Activated CD4-positive, CD25-positive, alpha-beta regulatory T cell (primary cell): ENCODE data around the gene SLC39A5.
"Not testable (repeated sequence)": the region's sequence is repeated elsewhere in the genome, so short reads cannot be mapped to it uniquely, and the experiment has no call there.

ENCODE experiments used
- DNase-seq, 4 experiments: peaks; one replicate each; lab custom pipeline; 2025; lab: John Stamatoyannopoulos, UW

SLC39A5 gene

DNA sequence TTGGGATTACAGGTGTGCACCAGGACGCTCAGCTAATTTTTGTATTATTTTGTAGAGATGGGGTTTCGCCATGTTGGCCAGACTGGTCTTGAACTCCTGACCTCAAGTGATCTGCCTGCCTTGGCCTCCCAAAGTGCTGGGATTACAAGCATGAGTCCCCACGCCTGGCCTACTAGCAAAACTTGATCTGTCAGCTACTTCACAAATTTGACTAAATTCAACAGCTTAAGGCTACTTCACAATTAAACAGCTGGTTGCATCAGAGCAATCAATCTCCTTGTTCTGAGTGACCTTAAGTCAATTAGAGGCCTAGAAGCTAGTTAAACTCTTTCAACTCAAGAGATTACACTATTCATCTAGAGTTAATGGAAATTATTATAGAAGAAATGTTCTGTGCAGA lies 49.1 kb downstream of the SLC39A5 start:
- no peak for DNase-seq

DNA sequence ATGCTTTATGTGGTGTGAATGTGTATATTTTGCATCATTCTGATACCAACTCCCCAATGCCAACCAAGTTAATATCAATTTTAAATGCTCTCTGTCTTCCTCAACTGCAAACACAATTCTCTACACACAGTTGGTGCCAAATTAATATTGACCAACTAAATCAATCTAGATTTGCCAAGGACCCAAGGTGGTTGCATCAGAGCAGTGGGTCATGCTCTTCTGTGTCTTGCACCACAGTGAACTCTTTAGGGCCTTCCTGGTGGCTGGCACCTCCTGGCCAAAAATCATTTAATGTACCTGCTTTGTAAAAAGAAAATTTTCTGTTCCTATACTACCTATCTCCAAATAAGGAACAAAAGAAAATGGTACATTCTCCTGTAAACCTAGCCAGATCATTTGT lies 51.0 kb downstream of the SLC39A5 start:
- DNase-seq = no peak

DNA sequence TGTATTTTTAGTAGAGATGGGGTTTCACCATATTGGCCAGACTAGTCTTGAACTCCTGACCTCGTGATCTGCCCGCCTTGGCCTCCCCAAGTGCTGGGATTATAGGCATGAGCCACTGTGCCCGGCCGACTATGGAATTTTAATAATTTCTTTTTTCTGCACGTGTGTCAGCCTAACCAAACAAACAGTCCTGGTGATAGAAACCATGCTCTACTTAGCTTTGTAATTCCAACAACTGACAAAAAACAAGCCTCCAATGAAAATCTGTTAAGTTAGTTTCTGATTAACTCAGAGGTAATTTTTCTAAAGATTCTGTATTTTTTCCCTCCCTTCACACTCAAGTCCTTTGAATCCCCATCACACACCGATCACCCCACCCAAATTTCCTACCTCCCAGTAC lies 52.2 kb downstream of the SLC39A5 start:
- DNase-seq = no peak

DNA sequence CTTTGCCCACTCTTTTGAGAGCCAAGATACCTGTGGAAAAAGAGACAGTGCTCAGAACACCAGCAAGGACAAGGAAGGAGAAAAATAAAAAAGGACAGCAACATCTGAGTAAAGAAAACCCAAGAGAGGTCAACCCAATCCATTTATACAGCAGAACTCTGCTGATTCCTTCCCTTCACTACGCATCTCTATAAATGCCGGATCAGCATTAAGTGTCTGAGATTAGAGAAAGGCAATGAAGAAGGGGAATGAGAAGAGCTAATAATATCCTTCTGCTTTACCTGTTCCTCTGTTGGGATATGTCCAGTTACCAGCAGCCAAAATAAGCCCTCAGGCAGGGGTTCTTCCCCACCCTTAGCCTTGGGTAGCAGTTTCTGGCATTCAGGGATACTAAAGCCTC lies 52.7 kb downstream of the SLC39A5 start:
- no peak for DNase-seq

DNA sequence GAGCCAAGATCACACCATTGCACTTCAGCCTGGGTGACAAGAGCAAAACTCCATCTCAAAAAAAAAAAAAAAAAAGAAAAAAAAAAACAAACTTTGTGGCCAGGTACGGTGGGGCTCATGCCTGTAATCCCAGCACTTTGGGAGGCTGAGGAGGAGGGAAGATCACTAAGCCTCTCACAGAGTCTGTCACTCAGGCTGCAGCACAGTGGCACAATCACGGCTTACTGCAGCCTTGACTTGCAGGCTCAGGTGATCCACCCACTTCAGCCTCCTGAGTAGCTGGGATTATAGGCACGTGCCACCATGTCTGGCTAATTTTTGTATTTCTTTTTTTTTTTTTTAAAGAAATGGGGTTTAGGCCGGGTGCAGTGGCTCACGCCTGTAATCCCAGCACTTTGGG lies 54.4 kb downstream of the SLC39A5 start:
- not testable (repeated sequence) for DNase-seq

DNA sequence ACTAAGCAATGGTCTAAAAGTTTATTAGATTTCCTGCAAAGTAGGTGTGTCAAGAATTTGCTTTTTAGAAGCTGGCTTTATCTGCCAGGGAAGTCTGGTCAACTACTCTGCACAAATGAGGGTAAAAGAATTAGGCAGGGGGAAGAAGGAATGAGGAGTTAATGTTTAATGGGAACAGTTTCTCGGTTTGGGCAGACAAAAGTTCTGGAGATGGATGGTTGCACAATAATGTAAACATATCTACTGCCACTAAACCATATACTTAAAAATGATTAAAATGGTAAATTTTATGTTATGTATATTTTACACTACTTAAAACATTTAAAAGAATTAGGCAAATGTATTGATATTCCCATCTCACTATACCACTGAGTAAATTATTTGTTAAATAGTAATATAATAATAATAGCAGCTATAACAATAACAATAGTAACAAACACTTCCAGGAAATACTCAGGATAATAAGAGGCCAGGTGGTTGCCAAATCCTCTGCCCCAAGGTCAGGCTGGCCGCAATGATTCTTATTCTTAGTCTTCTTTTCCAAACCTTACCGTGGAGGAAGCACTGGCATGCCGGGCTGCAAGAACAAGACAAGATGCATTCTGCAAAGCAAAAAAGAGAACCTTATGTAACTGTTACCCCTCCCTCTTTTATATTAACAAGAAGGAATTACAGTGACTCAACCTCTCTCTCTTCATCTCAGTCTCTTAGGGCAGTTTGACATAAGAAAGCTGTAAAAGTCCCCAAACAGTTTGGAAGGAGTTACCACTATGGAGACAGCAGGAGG lies 56.4 kb downstream of the SLC39A5 start:
- DNase-seq = no peak
